Measurements from ENCODE around the gene LENEP.

The LENEP gene

DNA sequence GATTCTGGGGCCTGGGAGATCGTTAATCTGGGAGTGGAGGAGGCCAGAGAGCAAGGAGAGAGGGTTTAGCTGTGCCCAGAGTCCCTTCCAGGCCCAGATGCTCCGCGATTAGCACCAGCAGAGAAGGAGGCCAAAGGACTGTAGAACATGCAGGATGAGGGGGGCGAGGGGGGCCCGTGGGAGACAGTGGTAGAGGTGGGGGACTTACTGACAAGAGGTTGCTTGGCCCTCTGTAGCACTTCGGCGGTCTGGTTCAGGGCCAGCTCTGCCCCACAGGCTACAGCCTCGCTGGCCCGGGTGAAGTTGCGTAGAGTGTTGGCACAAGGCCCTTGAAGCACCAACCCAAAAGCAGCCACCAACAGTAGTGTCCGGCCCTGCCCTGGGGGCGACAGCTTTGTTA is 39.5 kb downstream of the LENEP start:
- TF ChIP-seq, protein P1, sequence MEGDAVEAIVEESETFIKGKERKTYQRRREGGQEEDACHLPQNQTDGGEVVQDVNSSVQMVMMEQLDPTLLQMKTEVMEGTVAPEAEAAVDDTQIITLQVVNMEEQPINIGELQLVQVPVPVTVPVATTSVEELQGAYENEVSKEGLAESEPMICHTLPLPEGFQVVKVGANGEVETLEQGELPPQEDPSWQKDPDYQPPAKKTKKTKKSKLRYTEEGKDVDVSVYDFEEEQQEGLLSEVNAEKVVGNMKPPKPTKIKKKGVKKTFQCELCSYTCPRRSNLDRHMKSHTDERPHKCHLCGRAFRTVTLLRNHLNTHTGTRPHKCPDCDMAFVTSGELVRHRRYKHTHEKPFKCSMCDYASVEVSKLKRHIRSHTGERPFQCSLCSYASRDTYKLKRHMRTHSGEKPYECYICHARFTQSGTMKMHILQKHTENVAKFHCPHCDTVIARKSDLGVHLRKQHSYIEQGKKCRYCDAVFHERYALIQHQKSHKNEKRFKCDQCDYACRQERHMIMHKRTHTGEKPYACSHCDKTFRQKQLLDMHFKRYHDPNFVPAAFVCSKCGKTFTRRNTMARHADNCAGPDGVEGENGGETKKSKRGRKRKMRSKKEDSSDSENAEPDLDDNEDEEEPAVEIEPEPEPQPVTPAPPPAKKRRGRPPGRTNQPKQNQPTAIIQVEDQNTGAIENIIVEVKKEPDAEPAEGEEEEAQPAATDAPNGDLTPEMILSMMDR (conservative IDR thresholded peaks at IDR 0.05; ENCODE audit: low read length) = no peak
- TF ChIP-seq EZH2phosphoT487 (IDR thresholded peaks at IDR 0.05; ENCODE audit: borderline replicate concordance) = no peak
- H3K9ac ChIP-seq (ENCODE audit: low read depth, low read length, poor library complexity, severe bottlenecking) = no peak overlapping the region
- H3K27me3 ChIP-seq (ENCODE audit: insufficient read depth, low read length, poor library complexity, severe bottlenecking) = no peaks in the 10 kb centered on the region
- no peak overlapping the region for H3K4me3 ChIP-seq (ENCODE audit: low read length, poor library complexity, severe bottlenecking)
- no peak overlapping the region for H3K4me2 ChIP-seq (ENCODE audit: low read depth, low read length, poor library complexity, severe bottlenecking)
- H3K79me2 ChIP-seq (ENCODE audit: insufficient read depth, low read length) = no peaks in the 10 kb centered on the region
- no peaks in the 10 kb centered on the region for H3K9me3 ChIP-seq (ENCODE audit: insufficient read depth, low read depth, low read length)
- H3K4me1 ChIP-seq (ENCODE audit: insufficient read depth, low read length, poor library complexity, severe bottlenecking) = no peaks in the 10 kb centered on the region
- no peaks in the 10 kb centered on the region for H3K36me3 ChIP-seq (ENCODE audit: insufficient read depth, low read length)
- no peaks in the 10 kb centered on the region for H3K9me2 ChIP-seq (replicated peaks; ENCODE audit: low read depth, low read length)
- no peaks in the 10 kb centered on the region for H3F3A ChIP-seq (ENCODE audit: low read depth)
- no peak overlapping the region for H2AFZ ChIP-seq (ENCODE audit: low read length)
- no peaks in the 10 kb centered on the region for H4K20me1 ChIP-seq (ENCODE audit: insufficient read depth, low read length, poor library complexity, severe bottlenecking)

DNA sequence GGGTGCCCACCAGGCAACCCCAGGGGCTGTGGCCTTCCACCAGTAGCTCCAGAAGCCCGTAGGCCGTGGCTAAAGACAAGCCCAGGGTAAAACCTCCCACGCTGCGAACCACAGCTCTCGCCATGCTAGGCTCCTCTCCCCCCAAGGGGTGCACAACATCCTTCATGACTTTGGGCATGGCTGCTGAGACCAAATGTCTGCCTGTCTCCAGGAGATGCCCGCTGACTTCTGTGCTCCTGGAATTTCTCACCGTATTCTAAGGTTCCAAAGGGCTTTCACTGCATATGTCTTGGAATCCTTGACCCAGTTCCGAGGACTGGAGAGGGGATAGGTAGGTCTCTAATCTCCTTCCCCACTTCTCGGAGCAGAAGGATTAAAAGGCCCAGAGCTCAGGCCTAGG is 40.1 kb downstream of the LENEP start, which contains the start of the genes DCST1 and DCST2:
TSS of gene DCST1 (plus strand) at position 301 of the 400 bp plus-strand sequence. CDS start 213 bp downstream, outside the sequence.
TSS of gene DCST2 (minus strand) at position 258 of the 400 bp plus-strand sequence. CDS start at position 178, 80 bp downstream.
- TF ChIP-seq EZH2phosphoT487 (IDR thresholded peaks at IDR 0.05; ENCODE audit: borderline replicate concordance) = no peak
- TF ChIP-seq, protein P1 (conservative IDR thresholded peaks at IDR 0.05; ENCODE audit: low read length) = no peak
- Histone ChIP-seq H3K4me1 (ENCODE audit: insufficient read depth, low read length, poor library complexity, severe bottlenecking) (no peaks in the 10 kb centered on the region), H3K79me2 (ENCODE audit: insufficient read depth, low read length) (no peaks in the 10 kb centered on the region), H3K9ac (ENCODE audit: low read depth, low read length, poor library complexity, severe bottlenecking) (no peak within 1 kb of the TSS), H3K4me3 (ENCODE audit: low read length, poor library complexity, severe bottlenecking) (no peak within 1 kb of the TSS), H3K4me2 (ENCODE audit: low read depth, low read length, poor library complexity, severe bottlenecking) (no peak within 1 kb of the TSS), H2AFZ (ENCODE audit: low read length) (no peak within 1 kb of the TSS), H3K9me2 (replicated peaks; ENCODE audit: low read depth, low read length) (no peaks in the 10 kb centered on the region), H3F3A (ENCODE audit: low read depth) (no peaks in the 10 kb centered on the region), H4K20me1 (ENCODE audit: insufficient read depth, low read length, poor library complexity, severe bottlenecking) (no peaks in the 10 kb centered on the region), H3K27me3 (ENCODE audit: insufficient read depth, low read length, poor library complexity, severe bottlenecking) (no peaks in the 10 kb centered on the region), H3K9me3 (ENCODE audit: insufficient read depth, low read depth, low read length) (no peaks in the 10 kb centered on the region), H3K36me3 (ENCODE audit: insufficient read depth, low read length) (no peaks in the 10 kb centered on the region)

DNA sequence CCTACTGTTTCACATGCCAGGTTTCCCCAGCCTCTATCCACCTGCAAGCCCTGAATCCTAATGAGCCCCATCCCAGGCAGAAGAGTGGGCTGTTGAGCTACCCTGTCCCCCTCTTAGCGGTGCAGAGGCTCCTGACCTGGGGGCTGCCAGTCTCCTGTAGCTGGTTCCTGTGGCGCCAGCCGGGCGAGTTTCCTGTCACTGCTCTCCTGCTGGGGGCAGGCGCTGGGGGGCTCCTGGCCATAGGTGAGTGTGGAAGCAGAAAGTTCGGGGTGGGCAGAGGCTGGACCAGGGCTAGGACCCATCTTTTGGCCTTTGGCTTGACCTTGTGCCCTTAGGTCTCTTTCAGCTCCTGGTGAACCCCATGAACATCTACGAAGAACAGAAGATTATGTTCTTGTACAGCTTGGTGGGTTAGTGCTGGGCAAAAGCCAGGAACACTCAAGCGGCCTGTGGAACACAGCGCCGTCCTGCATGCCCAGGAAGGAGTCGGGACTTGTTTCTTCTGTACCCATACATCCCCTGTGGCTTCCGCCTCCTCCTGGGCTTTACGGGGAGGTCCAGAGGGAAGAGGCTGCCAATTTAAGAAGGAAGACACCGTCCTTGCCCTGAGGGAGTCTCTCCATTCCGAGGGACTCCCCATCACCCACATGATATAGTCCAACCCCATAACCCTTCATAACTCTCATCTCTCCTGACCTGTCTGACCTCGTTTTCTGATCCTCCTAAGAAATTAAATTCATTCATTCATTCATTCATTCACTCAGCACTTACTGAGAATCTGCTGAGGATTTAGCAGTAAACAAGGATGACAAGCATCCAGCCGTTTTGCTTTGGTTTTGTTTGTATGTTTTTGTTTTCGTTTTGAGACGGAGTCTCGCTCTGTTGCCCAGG is 41.2 kb downstream of the LENEP start:
- H3K9ac ChIP-seq (ENCODE audit: low read depth, low read length, poor library complexity, severe bottlenecking) = no peak overlapping the region
- H2AFZ ChIP-seq (ENCODE audit: low read length) = no peak overlapping the region
- H3K9me2 ChIP-seq (replicated peaks; ENCODE audit: low read depth, low read length) = no peaks in the 10 kb centered on the region
- H3K4me3 ChIP-seq (ENCODE audit: low read length, poor library complexity, severe bottlenecking) = no peak overlapping the region
- H4K20me1 ChIP-seq (ENCODE audit: insufficient read depth, low read length, poor library complexity, severe bottlenecking) = no peaks in the 10 kb centered on the region
- H3K9me3 ChIP-seq (ENCODE audit: insufficient read depth, low read depth, low read length) = no peaks in the 10 kb centered on the region
- peaks cover 7% of the 10 kb centered on the region for H3K4me1 ChIP-seq (ENCODE audit: insufficient read depth, low read length, poor library complexity, severe bottlenecking)
- no peaks in the 10 kb centered on the region for H3K36me3 ChIP-seq (ENCODE audit: insufficient read depth, low read length)
- no peaks in the 10 kb centered on the region for H3K27me3 ChIP-seq (ENCODE audit: insufficient read depth, low read length, poor library complexity, severe bottlenecking)
- no peak overlapping the region for H3K4me2 ChIP-seq (ENCODE audit: low read depth, low read length, poor library complexity, severe bottlenecking)
- H3K79me2 ChIP-seq (ENCODE audit: insufficient read depth, low read length) = no peaks in the 10 kb centered on the region
- TF ChIP-seq, protein P1 (conservative IDR thresholded peaks at IDR 0.05; ENCODE audit: low read length) = no peak
- TF ChIP-seq EZH2phosphoT487 (IDR thresholded peaks at IDR 0.05; ENCODE audit: borderline replicate concordance) = no peak
- H3F3A ChIP-seq (ENCODE audit: low read depth) = no peaks in the 10 kb centered on the region
